HepG2 (cell line): ENCODE measurements around the gene XPO1. TPM values are rescaled to one million over a fixed set of nuclear protein-coding genes. Genes with fewer than 3 reads are reported as not detected.

Experiments used
- BRD4 ChIP-seq: sonication (generic); formaldehyde crosslinking; IDR thresholded peaks from 2 replicates; pipeline ENCODE4 v1.4.0; 2020; ENCODE audit warnings: missing genetic modification reagents
- CENPT ChIP-seq: sonication (generic); formaldehyde crosslinking; IDR thresholded peaks from 2 replicates; pipeline ENCODE4 v1.8.0; 2022; ENCODE audit warnings: low read depth, mild to moderate bottlenecking, moderate library complexity, missing genetic modification reagents
- DMAP1 ChIP-seq: IDR thresholded peaks from 2 replicates; pipeline ENCODE4 v1.6.1; 2016
- KAT8 ChIP-seq: IDR thresholded peaks from 2 replicates; pipeline ENCODE4 v1.6.1; 2016; ENCODE audit warnings: missing genetic modification reagents, missing compliant biosample characterization
- KDM4B ChIP-seq: sonication (generic); formaldehyde crosslinking; IDR thresholded peaks from 2 replicates; pipeline ENCODE4 v1.4.0; 2020; ENCODE audit warnings: missing genetic modification reagents
- KIAA2018 ChIP-seq: sonication (generic); formaldehyde crosslinking; IDR thresholded peaks from 2 replicates; pipeline ENCODE4 v1.5.0; 2020; ENCODE audit warnings: mild to moderate bottlenecking, missing genetic modification reagents, borderline replicate concordance
- MATR3 ChIP-seq: sonication (generic); formaldehyde crosslinking; IDR thresholded peaks from 2 replicates; pipeline ENCODE4 v1.4.0; 2020; ENCODE audit warnings: missing genetic modification reagents
- MXD4 ChIP-seq: IDR thresholded peaks from 2 replicates; pipeline ENCODE4 v1.6.1; 2016; ENCODE audit warnings: mild to moderate bottlenecking, missing biosample characterization, missing genetic modification reagents
- NBN ChIP-seq: fragments of 450-650 bp; conservative IDR thresholded peaks from 2 replicates; pipeline ENCODE4 v1.6.1; 2017
- NR1H2 ChIP-seq: sonication (generic); formaldehyde crosslinking; IDR thresholded peaks from 2 replicates; pipeline ENCODE4 v1.8.1; 2022; ENCODE audit warnings: low read depth, missing genetic modification reagents, borderline replicate concordance
- SIX4 ChIP-seq: sonication (generic); formaldehyde crosslinking; IDR thresholded peaks from 2 replicates; pipeline ENCODE4 v1.4.0; 2020; ENCODE audit warnings: missing genetic modification reagents
- TBX3 ChIP-seq: fragments of 450-650 bp; IDR thresholded peaks from 2 replicates; pipeline ENCODE4 v1.6.1; 2017; ENCODE audit warnings: antibody characterized with exemption, mild to moderate bottlenecking, inconsistent platforms, borderline replicate concordance
- ZBTB34 ChIP-seq: sonication (generic); formaldehyde crosslinking; IDR thresholded peaks from 2 replicates; pipeline ENCODE4 v1.8.0; 2022; ENCODE audit warnings: mild to moderate bottlenecking, missing genetic modification reagents
- ZBTB37 ChIP-seq: sonication (generic); formaldehyde crosslinking; IDR thresholded peaks from 2 replicates; pipeline ENCODE4 v1.4.0; 2020; ENCODE audit warnings: mild to moderate bottlenecking, missing genetic modification reagents
- ZFP1 ChIP-seq: IDR thresholded peaks from 2 replicates; pipeline ENCODE4 v1.6.1; 2016
- ZFY ChIP-seq: sonication (generic); formaldehyde crosslinking; IDR thresholded peaks from 2 replicates; pipeline ENCODE4 v1.4.0; 2020; ENCODE audit warnings: missing genetic modification reagents
- ZNF335 ChIP-seq: sonication (generic); formaldehyde crosslinking; IDR thresholded peaks from 2 replicates; pipeline ENCODE4 v1.4.0; 2020; ENCODE audit warnings: missing genetic modification reagents
- ZNF577 ChIP-seq: sonication (generic); formaldehyde crosslinking; IDR thresholded peaks from 2 replicates; pipeline ENCODE4 v1.4.0; 2020; ENCODE audit warnings: mild to moderate bottlenecking, low read depth, missing genetic modification reagents, borderline replicate concordance
- ZNF619 ChIP-seq: sonication (generic); formaldehyde crosslinking; IDR thresholded peaks from 2 replicates; pipeline ENCODE4 v1.4.0; 2020; ENCODE audit warnings: mild to moderate bottlenecking, missing genetic modification reagents
- ZNF672 ChIP-seq: sonication (generic); formaldehyde crosslinking; IDR thresholded peaks from 2 replicates; pipeline ENCODE4 v1.8.1; 2022; ENCODE audit warnings: missing genetic modification reagents
- polyA plus RNA-seq, 8 experiments: library from polyadenylated mRNA; depleted of rRNA in 3 of 8; stranded (reverse) in 7 of 8; unstranded in 1 of 8; fragments of >200 nt; fragmentation: Illumina TruSeq in 4 of 8; extraction: Trizol in 4 of 8; gene quantifications; 2 replicates each; pipeline versions ENCODE4 v1.2.1 to v1.2.3, GENCODE V29; 2011 to 2016; ENCODE audit warnings: low read depth in 4 of 8, missing spikeins in 1 of 8, mixed read lengths in 1 of 8; ENCODE audit not compliant: insufficient read depth in 1 of 8
- total RNA-seq, 5 experiments: library from RNA; depleted of rRNA; stranded (reverse); fragments of >200 nt; fragmentation: Illumina TruSeq; extraction: Trizol; gene quantifications; 2 replicates each; pipeline ENCODE4 v1.2.3, GENCODE V29; 2016; ENCODE audit warnings: low read depth in 1 of 5

Gene XPO1
- total and polyA plus RNA-seq, 2 of the 13 experiments (the other 11 are each of a cell fraction or from before 2014, with no cell fraction given) = 67.4 to 212 TPM

GRCh38 chr2:61536572-61537276 lies 1.4 kb downstream of the XPO1 start (continued):
- TF ChIP-seq KIAA2018 (CRISPR knock-in tag) (peak; percentile 51; the same call in 1 of the 2 replicates), BRD4 (CRISPR knock-in tag) (no peak), SIX4 (CRISPR knock-in tag) (no peak), CENPT (no peak), MATR3 (no peak), NBN (no peak), ZBTB37 (CRISPR knock-in tag) (no peak), TBX3 (no peak), ZNF672 (CRISPR knock-in tag) (no peak), MXD4 (CRISPR knock-in tag) (peak; percentile 88), DMAP1 (CRISPR knock-in tag) (peak; percentile 90), ZNF619 (CRISPR knock-in tag) (peak; percentile 76; the same call in 1 of the 2 replicates), KDM4B (CRISPR knock-in tag) (peak; percentile 50; the same call in 1 of the 2 replicates), ZBTB34 (CRISPR knock-in tag) (0 out of 2 replicates have a peak, but pooled peaks have one; percentile 33), ZNF335 (CRISPR knock-in tag) (peak; percentile 78), NR1H2 (CRISPR knock-in tag) (no peak), ZFY (CRISPR knock-in tag) (peak; percentile 68; the same call in 1 of the 2 replicates), KAT8 (CRISPR knock-in tag) (peak; percentile 5; the same call in 1 of the 2 replicates), ZNF577 (CRISPR knock-in tag) (no peak), ZFP1 (CRISPR knock-in tag) (peak; percentile 29; the same call in 1 of the 2 replicates)
